Fibroblast of villous mesenchyme (primary cell): ENCODE results near the gene SLC35G1. TPM values are rescaled to one million over a fixed set of nuclear protein-coding genes. Genes with fewer than 3 reads are reported as not detected.

Experiments used
- DNase-seq: peaks from one replicate; pipeline ENCODE4 v3.0.0-alpha.2; 2010; ENCODE audit warnings: low read depth
- H3K4me3 ChIP-seq: 2 replicates; pipeline ENCODE4 v1.5.1; 2011; ENCODE audit warnings: low read depth, mild to moderate bottlenecking, low read length
- total RNA-seq: library from RNA; depleted of rRNA; stranded (reverse); fragments of >200 nt; gene quantifications from 2 replicates; pipeline ENCODE4 v1.2.3, GENCODE V29; 2012
- TF ChIP-seq, protein P1 (sequence below): IDR thresholded peaks from 2 replicates; pipeline ENCODE4 v1.5.1; 2012; ENCODE audit warnings: low read depth, mild to moderate bottlenecking, low read length; ENCODE audit not compliant: insufficient read depth

Gene SLC35G1, protein sequence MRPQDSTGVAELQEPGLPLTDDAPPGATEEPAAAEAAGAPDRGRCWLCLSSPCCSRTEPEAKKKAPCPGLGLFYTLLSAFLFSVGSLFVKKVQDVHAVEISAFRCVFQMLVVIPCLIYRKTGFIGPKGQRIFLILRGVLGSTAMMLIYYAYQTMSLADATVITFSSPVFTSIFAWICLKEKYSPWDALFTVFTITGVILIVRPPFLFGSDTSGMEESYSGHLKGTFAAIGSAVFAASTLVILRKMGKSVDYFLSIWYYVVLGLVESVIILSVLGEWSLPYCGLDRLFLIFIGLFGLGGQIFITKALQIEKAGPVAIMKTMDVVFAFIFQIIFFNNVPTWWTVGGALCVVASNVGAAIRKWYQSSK
- total RNA-seq: 3.5 and 5.2 TPM in 2 replicates

DNA sequence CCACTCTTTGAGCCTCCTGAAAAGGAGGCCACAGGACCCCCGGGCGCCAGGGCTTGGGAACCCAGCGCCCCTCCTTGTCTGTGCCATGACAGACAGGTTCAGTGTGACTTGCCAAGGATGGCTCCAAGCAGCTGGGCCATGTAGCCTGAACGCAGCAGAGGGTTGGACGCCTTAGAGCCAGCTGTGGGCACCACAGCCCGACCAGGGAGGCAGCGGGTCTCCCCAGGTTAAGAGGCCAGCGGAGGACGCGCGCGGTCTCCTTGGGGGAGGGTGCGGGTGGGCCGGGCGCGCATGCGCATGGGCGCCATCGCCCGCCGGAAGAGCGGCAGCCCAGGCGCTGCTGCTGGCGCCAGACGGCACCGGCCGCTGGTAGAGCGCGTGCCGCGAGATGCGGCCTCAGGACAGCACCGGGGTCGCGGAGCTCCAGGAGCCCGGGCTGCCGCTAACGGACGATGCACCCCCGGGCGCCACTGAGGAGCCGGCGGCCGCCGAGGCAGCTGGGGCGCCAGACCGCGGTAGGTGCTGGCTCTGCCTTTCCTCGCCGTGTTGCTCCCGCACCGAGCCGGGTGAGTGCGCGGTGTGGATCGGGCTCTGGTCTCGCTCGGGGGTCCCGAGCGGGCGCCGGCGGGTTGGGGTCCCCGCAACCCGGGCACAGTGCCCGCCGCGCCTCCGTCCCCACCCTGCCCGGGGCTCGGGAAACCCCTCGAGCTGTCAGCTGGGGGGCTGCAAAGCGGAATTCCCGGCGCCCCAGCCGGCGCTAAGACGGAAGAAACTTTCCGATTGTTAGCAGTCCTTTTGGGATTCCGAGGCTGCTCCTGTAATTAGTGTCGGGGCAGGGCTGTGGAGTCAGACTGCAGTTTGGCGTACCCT, at the start of gene SLC35G1:
Gene SLC35G1, plus strand, starts transcription at position 333 of the 870 bp plus-strand sequence. Its CDS starts 56 bp downstream, at position 389.
- DNase-seq: peak; percentile 58
- H3K4me3 ChIP-seq: peak within 1 kb of the TSS; percentile 77
- TF ChIP-seq, protein P1, sequence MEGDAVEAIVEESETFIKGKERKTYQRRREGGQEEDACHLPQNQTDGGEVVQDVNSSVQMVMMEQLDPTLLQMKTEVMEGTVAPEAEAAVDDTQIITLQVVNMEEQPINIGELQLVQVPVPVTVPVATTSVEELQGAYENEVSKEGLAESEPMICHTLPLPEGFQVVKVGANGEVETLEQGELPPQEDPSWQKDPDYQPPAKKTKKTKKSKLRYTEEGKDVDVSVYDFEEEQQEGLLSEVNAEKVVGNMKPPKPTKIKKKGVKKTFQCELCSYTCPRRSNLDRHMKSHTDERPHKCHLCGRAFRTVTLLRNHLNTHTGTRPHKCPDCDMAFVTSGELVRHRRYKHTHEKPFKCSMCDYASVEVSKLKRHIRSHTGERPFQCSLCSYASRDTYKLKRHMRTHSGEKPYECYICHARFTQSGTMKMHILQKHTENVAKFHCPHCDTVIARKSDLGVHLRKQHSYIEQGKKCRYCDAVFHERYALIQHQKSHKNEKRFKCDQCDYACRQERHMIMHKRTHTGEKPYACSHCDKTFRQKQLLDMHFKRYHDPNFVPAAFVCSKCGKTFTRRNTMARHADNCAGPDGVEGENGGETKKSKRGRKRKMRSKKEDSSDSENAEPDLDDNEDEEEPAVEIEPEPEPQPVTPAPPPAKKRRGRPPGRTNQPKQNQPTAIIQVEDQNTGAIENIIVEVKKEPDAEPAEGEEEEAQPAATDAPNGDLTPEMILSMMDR: no peak

DNA sequence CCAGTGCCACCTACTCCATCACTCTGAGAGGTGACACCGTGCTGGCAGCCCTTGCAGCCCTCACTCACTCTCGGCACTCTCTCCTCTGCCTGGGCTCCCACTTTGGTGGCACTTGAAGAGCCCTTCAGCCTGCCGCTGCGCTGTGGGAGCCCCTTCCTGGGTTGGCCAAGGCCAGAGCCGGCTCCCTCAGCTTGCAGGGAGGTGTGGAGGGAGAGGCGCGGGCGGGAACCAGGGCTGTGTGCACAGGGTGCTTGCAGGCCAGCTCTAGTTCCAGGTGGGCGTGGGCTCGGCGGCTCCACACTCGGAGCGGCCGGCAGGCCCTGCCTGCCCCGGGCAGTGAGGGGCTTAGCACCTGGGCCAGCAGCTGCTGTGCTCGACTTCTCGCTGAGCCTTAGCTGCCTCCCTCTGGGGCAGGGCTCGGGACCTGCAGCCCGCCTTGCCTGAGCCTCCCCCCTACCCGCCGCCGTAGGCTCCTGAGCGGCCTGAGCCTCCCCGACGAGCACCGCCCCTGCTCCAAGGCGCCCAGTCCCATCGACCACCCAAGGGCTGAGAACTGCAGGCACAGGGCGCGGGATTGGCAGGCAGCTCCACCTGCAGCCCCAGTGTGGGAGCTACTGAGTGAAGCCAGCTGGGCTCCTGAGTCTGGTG, 48.7 kb upstream of the SLC35G1 start:
- H3K4me3 ChIP-seq: no peak overlapping the region
- no peak for DNase-seq
- TF ChIP-seq, protein P1: no peak

DNA sequence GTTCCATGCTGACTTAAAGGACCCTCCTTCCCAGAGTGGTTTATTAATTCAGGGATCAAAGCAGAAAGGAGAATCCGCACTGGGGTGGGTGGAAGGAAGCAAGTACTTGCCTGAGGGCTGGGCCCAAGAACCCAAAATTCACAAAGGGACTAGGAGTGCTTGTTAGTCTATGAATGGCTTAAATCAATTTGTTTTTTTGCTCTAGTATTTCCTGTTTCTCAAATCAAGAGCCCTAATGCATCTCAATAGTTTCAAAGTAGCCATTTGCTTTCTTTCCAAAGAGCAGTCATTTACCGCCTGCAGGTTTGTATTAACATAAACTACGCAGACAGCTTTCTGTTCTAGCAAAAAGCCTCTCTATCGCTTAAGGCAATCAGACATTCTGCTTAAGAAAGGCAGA, 44.2 kb upstream of the SLC35G1 start:
- TF ChIP-seq, protein P1: no peak
- DNase-seq: no peak
- no peak overlapping the region for H3K4me3 ChIP-seq

DNA sequence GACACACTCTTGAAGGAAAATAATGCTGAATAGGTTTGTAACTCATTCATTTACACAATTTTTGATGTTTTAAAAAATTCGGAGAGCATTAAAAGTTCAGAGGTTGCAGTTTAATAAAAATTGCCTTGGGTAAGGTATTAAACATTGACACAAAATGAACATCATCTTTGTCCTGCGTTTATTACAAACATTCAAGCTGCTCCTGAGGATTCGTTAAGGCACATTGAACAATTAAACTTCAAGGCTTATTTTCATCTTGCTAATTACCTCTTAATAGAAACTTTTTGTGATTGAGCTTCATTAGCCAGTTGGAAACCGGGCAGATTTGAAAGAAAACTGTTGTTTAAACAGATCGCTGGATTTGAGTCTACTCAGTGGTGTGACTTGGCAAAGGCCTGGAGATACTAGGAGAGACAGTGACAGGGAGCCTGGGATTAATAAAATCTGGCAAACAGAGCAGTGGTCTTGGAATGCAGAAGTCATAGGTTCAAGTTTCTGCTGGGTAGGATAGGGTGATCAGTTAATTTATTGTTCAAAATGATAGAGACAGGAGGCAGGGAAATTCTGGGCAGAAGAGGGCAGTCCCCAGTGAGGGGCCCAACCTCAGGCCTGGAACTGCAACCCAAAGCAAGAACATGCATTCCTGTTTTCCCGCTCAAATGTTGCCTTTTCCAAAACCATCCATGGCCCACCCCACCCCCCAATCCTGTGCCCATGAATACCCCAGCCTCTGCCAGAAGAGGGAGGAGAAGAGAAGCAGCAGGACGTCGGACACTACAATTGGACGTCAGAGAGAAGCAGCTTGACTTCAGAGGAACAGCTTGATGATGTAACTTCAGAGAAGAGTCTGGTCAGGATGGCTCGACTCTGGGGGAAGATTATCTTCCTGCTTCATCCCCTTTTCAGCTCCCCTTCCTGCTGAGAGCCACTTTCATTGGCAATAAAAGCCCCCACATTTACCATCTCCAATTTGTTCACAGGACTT, 43.5 kb upstream of the SLC35G1 start:
- no peak for DNase-seq

DNA sequence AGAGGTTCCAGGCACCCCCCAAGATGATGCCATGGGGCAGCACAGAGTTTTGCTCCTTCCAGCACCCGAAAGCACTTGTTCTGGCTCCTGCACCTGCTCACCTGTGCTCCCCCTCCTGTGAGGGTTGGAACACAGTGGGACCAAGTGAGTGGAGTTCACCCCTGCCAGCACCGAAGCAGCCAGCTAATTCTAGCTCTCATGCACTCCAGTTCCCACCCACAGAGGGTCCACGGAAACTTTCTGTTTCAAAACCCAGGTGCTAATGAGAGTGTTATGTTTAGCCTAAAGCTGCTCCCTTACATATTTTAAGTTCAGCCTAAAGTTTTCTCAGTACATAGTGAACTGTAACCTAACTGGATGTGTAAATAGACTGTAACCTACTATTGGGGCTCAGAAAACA, 42.6 kb upstream of the SLC35G1 start:
- TF ChIP-seq, protein P1: no peak
- H3K4me3 ChIP-seq: no peak overlapping the region
- DNase-seq: no peak

More for the DNA sequence above, 43.5 kb upstream of the SLC35G1 start:
- TF ChIP-seq, protein P1: no peak
- H3K4me3 ChIP-seq: no peak overlapping the region
